HG03175 (cell line): Measurements from ENCODE around the gene CSTPP1.
"Not testable (repeated sequence)": the region's sequence is repeated elsewhere in the genome, so short reads cannot be mapped to it uniquely, and the experiment has no call there.

Source experiments
- ATAC-seq: cut with Tn5 transposase; IDR thresholded peaks from one replicate; pipeline ENCODE4 v1.9.1; 2021; ENCODE audit warnings: mild to moderate bottlenecking, moderate library complexity; ENCODE audit not compliant: unreplicated experiment

CSTPP1 gene

GRCh38 chr11:46951864-46952263 is 15.3 kb downstream of the CSTPP1 start:
- no peak for ATAC-seq

- ATAC-seq, result no peak
Observed at GRCh38 chr11:46952553-46952952, 16.0 kb downstream of the CSTPP1 start.

GRCh38 chr11:46953093-46953492 is 16.5 kb downstream of the CSTPP1 start:
- no peak for ATAC-seq

DNA sequence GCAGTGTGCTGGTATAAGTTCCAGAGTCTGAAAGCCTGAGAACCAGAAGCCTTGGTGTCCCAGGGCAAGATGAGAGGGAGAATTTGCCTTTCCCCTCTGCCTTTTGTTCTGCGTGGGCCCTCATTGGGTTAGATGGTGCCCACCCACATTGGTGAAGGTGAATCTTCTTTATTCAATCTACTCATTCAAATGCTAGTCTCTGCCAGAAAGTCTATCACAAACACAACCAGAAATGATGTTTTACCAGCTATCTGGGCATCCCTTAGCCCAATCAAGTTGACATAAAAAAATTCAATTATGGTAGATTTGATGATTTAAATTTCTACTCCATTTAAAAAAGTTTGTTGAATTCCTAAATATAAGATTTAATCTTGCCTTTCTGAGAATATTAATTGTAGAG is 22.2 kb downstream of the CSTPP1 start:
- ATAC-seq, result no peak

GRCh38 chr11:46961041-46961440 is 24.5 kb downstream of the CSTPP1 start:
- ATAC-seq, result no peak

- ATAC-seq, result not testable (repeated sequence)
Observed at GRCh38 chr11:46961886-46962285, 25.3 kb downstream of the CSTPP1 start.

GRCh38 chr11:46963844-46964243 is 27.3 kb downstream of the CSTPP1 start:
- no peak for ATAC-seq

DNA sequence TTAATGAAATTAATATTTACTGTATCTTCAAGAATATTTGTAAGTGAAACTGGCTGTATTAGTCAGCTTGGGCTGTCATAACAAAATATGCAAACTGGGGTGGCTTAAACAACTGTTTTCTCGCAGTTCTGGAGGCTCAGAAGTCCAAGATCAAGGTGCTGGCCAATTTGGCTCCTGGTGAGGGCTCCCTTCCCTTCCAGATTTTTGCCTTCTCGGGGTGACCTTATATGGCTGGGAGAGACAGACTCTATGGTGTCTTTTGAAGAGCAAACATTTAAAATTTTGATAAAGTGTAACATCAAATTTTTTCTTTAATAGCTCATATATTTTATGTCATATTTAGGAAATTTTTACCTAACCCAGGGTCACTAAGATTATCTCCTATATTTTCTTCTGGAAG is 30.2 kb downstream of the CSTPP1 start:
- no peak for ATAC-seq

DNA sequence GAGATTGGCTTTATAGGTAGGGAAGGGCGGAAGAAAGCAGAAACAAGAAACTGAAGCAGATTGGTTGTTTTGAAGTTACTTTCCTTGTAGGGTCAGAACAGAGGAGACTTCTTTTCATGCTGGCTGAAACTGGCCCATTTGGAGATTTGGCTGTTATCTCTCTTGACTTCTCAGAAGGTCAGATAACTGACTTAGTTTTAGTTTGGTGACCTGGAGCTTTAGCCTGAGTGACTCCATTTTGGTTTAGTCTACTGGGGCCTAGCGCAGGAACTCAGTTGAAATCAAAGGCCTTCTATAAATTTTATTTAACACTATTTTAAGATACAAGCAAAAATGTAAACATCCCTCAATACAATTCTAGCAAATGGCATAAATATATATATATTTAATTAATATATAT is 31.4 kb downstream of the CSTPP1 start:
- no peak for ATAC-seq

- ATAC-seq, result no peak
Observed at GRCh38 chr11:46969379-46969778, 32.8 kb downstream of the CSTPP1 start.

DNA sequence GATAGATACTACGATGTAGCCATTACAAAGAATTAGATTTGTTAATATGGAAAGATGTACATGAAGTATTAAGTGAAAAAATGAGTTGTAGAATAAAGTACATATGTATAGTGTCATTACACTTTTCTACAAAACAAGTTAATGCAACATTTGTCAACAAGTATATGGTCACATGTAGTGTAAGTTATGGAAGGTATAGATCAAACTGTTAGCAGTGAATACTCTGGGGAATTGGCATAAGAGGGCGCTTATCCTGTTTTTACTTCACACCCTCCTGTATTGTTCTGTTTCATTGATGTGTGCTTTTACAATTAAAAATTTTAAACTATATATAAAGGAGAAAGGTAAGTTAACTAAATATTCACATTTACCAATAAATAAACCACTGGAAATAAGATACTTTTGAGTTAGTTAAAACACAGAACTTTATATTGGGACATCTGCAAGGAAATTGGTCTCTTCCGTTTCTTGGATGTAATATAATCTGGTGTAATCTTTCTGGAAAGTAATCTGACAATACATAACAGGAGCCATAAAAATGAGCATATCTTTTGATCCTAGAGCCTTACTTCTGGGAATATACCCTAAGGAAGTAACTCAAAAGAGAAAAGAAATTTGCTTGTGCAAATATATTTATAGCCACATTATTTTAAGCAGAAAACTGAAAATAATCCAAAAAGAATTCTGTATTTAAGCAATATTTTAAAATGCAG is 34.5 kb downstream of the CSTPP1 start:
- no peak for ATAC-seq

- ATAC-seq, result no peak
Observed at GRCh38 chr11:46972343-46972742, 35.8 kb downstream of the CSTPP1 start.

GRCh38 chr11:46972821-46973220 is 36.3 kb downstream of the CSTPP1 start:
- ATAC-seq, result no peak

DNA sequence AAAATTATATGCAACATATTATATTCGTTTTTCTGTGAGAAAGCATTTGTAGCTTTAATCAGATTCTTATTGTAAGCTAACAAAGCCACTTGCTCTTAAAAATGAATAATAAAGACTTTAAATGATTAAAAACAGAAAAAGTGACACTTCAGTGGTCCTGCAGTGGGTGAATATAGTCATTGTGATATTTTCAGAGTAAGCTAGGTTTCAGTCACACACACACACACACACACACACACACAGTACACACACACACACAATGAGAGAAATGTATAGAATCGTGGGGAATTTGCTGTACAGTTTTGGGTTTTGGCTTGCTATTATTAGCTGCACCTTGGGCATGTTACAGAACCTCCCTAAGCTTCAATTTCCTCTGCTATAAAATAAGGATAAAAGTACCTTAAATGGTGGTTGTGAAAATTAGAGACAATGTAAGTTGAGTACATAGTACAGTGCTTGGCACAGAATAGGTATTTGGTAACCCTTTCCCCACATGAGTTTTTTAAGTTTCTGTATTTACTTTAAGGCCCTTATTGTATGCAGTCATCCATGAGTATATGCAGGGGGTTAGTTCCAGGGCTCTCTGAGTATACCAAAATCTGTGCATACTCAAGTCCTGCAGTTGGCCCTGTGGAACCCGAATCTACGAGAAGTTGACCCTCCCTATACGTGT is 39.8 kb downstream of the CSTPP1 start:
- ATAC-seq, result no peak

DNA sequence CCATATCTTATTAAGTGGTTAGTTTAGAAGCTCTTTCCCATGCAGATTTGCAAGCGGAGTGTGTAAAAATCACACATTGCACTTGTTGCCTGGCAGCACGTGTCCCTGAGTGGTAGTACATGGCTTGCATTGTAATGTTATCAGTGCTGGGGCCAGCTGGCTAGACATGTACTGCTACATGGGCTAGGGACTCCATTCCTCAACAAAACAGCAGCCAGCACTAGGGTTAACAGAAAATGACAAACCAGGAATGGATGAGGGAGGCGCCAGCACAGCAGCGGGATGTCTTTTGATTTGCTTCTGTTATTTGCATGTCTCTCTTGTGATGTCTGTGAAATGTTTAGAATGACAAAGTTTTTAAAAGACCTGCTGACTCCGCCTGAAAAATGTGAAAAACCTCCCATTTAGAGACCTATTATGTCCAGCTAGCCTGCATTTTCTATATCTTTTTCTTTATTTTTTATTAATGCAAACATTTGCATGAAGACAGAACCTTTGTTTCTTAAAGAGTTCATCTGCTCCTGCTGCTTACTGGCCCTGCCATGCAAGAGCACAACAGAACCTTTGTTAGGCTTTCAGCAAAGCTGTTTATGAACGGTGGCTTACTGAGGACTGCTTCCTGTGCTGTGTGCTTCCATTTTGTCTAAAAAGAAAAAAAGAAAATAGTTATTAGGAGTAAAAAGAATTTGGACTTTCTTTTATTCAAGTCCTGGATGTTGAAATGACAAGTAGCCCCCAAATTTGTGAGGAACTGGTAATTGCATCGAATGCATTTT is 40.7 kb downstream of the CSTPP1 start:
- no peak for ATAC-seq

- no peak for ATAC-seq
Observed at GRCh38 chr11:46978005-46978491, 41.5 kb downstream of the CSTPP1 start.

DNA sequence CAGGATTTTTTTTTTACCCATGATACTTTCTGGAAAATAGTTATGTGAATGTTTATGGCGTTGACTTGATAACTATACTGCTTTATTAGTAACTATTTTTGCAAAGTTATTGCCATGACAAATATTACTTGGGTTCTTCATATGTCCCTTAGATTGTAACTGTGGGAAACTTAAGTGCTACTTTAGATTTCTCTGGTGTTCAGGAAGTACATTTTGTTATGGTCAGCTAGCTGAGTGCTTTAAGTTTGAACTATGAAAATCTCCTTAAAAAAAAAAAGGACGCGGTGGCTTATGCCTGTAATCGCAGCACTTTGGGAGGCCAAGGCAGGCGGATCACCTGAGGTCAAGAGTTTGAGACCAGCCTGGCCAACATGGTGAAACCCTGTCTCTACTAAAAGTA is 42.8 kb downstream of the CSTPP1 start:
- no peak for ATAC-seq

DNA sequence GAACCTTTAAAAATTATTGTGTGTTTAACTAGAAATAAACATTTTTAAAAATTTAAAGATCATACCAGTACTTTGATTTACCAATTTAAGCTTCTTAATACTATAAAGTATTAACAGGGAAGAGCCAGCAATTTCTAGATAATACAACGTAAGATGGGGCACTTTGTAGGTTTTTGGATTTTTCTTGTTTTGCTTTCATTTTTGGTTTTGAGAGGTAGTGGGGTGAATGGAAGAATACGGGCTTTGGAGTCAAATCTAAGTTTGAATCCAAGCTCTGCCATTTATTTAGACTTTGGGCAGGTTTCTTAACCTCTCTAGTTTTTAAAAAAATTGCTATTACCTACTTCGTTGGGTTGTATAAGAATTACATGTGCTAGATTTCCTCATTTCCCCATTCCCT is 44.9 kb downstream of the CSTPP1 start:
- no peak for ATAC-seq

DNA sequence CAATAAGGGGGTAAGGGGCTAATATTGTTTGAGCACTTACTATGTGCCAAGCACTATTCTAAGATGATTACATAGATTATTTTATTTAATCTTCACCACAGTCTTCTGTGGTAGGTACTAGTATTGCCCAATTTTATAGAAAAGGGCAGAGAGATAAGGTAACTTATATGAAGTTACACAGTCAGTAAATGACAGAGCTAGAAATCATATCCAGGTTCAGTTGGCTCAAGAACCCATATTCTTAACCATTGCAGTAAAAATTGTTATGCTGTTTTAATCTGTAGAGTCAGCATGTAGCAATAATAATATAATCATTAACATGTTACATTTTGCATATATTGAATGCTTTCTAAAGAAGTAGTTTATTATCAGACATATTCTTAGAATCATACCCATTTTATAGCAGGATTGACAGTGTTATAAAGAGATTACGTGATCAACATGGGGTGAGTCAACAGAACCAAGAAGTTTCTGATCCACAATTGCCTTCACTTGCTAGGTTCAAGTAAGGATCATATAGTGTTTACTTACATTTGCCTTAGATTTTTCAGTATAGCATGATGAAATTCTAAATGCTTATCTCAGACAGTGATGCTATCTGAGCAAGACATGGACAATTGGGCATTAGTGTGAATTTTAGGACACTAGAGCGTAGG is 46.4 kb downstream of the CSTPP1 start:
- ATAC-seq, result no peak

- no peak for ATAC-seq
Observed at GRCh38 chr11:46983598-46983997, 47.0 kb downstream of the CSTPP1 start.

DNA sequence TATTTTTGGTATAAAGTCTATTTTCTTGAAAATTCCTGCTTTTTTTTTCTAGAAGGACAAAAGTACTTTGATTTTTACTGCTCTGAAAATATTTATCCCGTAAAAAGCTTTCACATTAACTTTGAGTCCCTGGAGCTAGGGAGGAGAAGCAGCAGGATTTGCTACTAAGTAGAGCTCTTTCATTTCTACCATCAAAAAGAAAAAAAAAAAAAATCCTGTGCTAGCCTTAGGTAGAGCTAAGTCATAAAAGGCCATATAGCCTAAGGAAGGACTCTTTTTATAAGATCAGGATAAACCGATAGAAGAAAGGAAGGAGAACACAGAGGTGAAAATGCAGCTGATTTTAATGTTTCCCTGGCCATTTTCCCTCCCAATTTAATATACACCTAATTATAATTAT is 48.0 kb downstream of the CSTPP1 start:
- ATAC-seq, result no peak
